Measurements from ENCODE around the gene MAP3K21. TPM values are rescaled to one million over a fixed set of nuclear protein-coding genes. Genes with fewer than 3 reads are reported as not detected.

MAP3K21 gene
- total RNA-seq, 1 experiment from 2014 or later: 18.3 TPM

- CTCF ChIA-PET: no interaction called here
- DNase-seq: no peak
- peaks cover 88% of the 10 kb centered on the region for H3K79me2 ChIP-seq (ENCODE audit: low read depth)
- 0 out of 2 replicates have a peak, but pooled peaks cover under 1% of the 10 kb centered on the region for H3K4me1 ChIP-seq (replicated peaks; ENCODE audit: insufficient read depth)
- POLR2A ChIA-PET (ENCODE audit: unreplicated experiment): no interaction called here
- no peaks in the 10 kb centered on the region for H3K9me3 ChIP-seq (ENCODE audit: insufficient read depth, low read depth)
- no peak overlapping the region for H3K27ac ChIP-seq
- H3K4me3 ChIP-seq: no peak overlapping the region
- intact Hi-C loops (cut with micrococcal nuclease; ENCODE audit: unreplicated experiment): no loop called here
- H3K9me2 ChIP-seq (ENCODE audit: insufficient read depth): no peaks in the 10 kb centered on the region
- no peaks in the 10 kb centered on the region for H3K36me3 ChIP-seq (ENCODE audit: low read depth)
- no TSS peak for BruUV-seq (replicated peaks)
- TF ChIP-seq EZH2 (IDR thresholded peaks at IDR 0.05; ENCODE audit: low read depth) (no peak), CTCF (conservative IDR thresholded peaks at IDR 0.05) (no peak)
- H3K27me3 ChIP-seq (ENCODE audit: insufficient read depth, low read depth): no peaks in the 10 kb centered on the region
- no peaks in the 10 kb centered on the region for H3F3A ChIP-seq (ENCODE audit: insufficient read depth, low read depth)
- H3K4me2 ChIP-seq: no peak overlapping the region
- no peak overlapping the region for H2AFZ ChIP-seq
- no peaks in the 10 kb centered on the region; the same call in 1 of the 2 replicates for H4K20me1 ChIP-seq (ENCODE audit: insufficient read depth)
Measured at GRCh38 chr1:233336554-233337456, 9.3 kb downstream of the MAP3K21 start.

DNA sequence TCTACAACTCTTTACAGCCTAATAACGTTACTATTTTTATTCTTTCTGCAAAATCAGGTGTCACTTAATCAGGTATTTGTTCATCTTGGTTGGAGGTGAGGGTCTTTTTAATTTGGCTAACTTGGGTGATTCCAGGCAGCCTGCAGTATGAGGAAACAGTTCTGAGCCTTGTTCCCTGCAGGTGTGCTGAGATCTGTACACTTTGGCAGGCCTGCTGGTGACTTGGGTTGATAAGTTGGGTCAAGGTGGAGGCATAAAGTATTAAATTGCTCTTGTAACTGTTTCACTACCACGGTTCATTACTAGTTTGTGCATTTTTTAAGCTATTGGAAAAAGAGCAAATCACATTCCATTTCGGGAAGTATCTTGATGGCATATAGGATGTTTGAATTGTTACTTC is 10.0 kb downstream of the MAP3K21 start:
- BruUV-seq (replicated peaks): no TSS peak
- no peaks in the 10 kb centered on the region for H3K4me1 ChIP-seq (replicated peaks; ENCODE audit: insufficient read depth)
- H3K79me2 ChIP-seq (ENCODE audit: low read depth): peaks cover 88% of the 10 kb centered on the region
- TF ChIP-seq EZH2 (IDR thresholded peaks at IDR 0.05; ENCODE audit: low read depth): no peak
- TF ChIP-seq CTCF (conservative IDR thresholded peaks at IDR 0.05): no peak
- H3F3A ChIP-seq (ENCODE audit: insufficient read depth, low read depth): no peaks in the 10 kb centered on the region
- H3K4me3 ChIP-seq: no peak overlapping the region
- H4K20me1 ChIP-seq (ENCODE audit: insufficient read depth): no peaks in the 10 kb centered on the region; the same call in 1 of the 2 replicates
- no peak overlapping the region for H2AFZ ChIP-seq
- H3K4me2 ChIP-seq: no peak overlapping the region
- no peaks in the 10 kb centered on the region for H3K36me3 ChIP-seq (ENCODE audit: low read depth)
- intact Hi-C loops (cut with micrococcal nuclease; ENCODE audit: unreplicated experiment): no loop called here
- CTCF ChIA-PET: no interaction called here
- POLR2A ChIA-PET (ENCODE audit: unreplicated experiment): no interaction called here
- DNase-seq: no peak
- H3K27ac ChIP-seq: no peak overlapping the region
- H3K9me2 ChIP-seq (ENCODE audit: insufficient read depth): no peaks in the 10 kb centered on the region
- no peaks in the 10 kb centered on the region for H3K27me3 ChIP-seq (ENCODE audit: insufficient read depth, low read depth)
- no peaks in the 10 kb centered on the region for H3K9me3 ChIP-seq (ENCODE audit: insufficient read depth, low read depth)

DNA sequence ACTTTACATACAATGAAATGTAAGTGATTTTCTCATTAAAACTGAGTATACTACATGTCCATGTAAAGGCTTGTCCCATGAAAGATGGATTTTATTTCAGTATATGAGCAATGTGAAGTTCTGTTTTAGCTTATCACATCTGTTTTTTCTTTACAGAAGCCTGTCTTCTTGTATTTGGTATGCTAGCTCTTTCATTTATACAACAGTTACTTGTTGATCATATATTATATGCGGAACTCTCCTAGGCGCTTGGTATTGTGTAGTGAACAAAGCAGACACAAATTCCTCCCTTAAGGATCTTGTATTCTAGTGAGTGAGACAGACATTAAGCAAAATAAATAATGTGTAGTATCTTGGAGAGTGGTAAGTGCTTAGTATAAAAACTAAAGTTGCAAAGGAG is 10.6 kb downstream of the MAP3K21 start:
- Histone ChIP-seq H3K79me2 (ENCODE audit: low read depth) (peaks cover 88% of the 10 kb centered on the region), H2AFZ (no peak overlapping the region), H3F3A (ENCODE audit: insufficient read depth, low read depth) (no peaks in the 10 kb centered on the region), H3K27me3 (ENCODE audit: insufficient read depth, low read depth) (no peaks in the 10 kb centered on the region), H3K4me1 (replicated peaks; ENCODE audit: insufficient read depth) (no peaks in the 10 kb centered on the region), H3K36me3 (ENCODE audit: low read depth) (no peaks in the 10 kb centered on the region), H3K9me2 (ENCODE audit: insufficient read depth) (no peaks in the 10 kb centered on the region), H4K20me1 (ENCODE audit: insufficient read depth) (no peaks in the 10 kb centered on the region; the same call in 1 of the 2 replicates), H3K27ac (no peak overlapping the region), H3K4me2 (no peak overlapping the region), H3K9me3 (ENCODE audit: insufficient read depth, low read depth) (no peaks in the 10 kb centered on the region), H3K4me3 (no peak overlapping the region)
- DNase-seq: no peak
- BruUV-seq (replicated peaks): no TSS peak
- intact Hi-C loops (cut with micrococcal nuclease; ENCODE audit: unreplicated experiment): no loop called here
- ChIA-PET POLR2A (ENCODE audit: unreplicated experiment) (no interaction called here), CTCF (no interaction called here)
- TF ChIP-seq EZH2 (IDR thresholded peaks at IDR 0.05; ENCODE audit: low read depth): no peak
- TF ChIP-seq CTCF (conservative IDR thresholded peaks at IDR 0.05): no peak

Data from PC-9 (cell line).